ENCODE measurements around the gene KCNB1.

The KCNB1 gene

GRCh38 chr20:49460131-49460530, 22.3 kb downstream of the KCNB1 start:
- no peak for TF ChIP-seq EZH2phosphoT487 (IDR thresholded peaks at IDR 0.05; ENCODE audit: borderline replicate concordance)
- no peak for TF ChIP-seq CTCF (conservative IDR thresholded peaks at IDR 0.05; ENCODE audit: low read length)
- H3K9me2 ChIP-seq (replicated peaks; ENCODE audit: low read depth, low read length): no peaks in the 10 kb centered on the region
- H3K27me3 ChIP-seq (ENCODE audit: insufficient read depth, low read length, poor library complexity, severe bottlenecking): no peaks in the 10 kb centered on the region
- no peak overlapping the region for H3K4me3 ChIP-seq (ENCODE audit: low read length, poor library complexity, severe bottlenecking)
- no peaks in the 10 kb centered on the region for H3K79me2 ChIP-seq (ENCODE audit: insufficient read depth, low read length)
- no peak overlapping the region for H3K9ac ChIP-seq (ENCODE audit: low read depth, low read length, poor library complexity, severe bottlenecking)
- H3K4me1 ChIP-seq (ENCODE audit: insufficient read depth, low read length, poor library complexity, severe bottlenecking): no peaks in the 10 kb centered on the region
- no peaks in the 10 kb centered on the region for H4K20me1 ChIP-seq (ENCODE audit: insufficient read depth, low read length, poor library complexity, severe bottlenecking)
- no peaks in the 10 kb centered on the region for H3K9me3 ChIP-seq (ENCODE audit: insufficient read depth, low read depth, low read length)
- no peaks in the 10 kb centered on the region for H3K36me3 ChIP-seq (ENCODE audit: insufficient read depth, low read length)
- H2AFZ ChIP-seq (ENCODE audit: low read length): no peak overlapping the region
- no peaks in the 10 kb centered on the region for H3F3A ChIP-seq (ENCODE audit: low read depth)
- no peak overlapping the region for H3K4me2 ChIP-seq (ENCODE audit: low read depth, low read length, poor library complexity, severe bottlenecking)

- no peaks in the 10 kb centered on the region for H3K9me3 ChIP-seq (ENCODE audit: insufficient read depth, low read depth, low read length)
- no peaks in the 10 kb centered on the region for H3K27me3 ChIP-seq (ENCODE audit: insufficient read depth, low read length, poor library complexity, severe bottlenecking)
- H2AFZ ChIP-seq (ENCODE audit: low read length): no peak overlapping the region
- H3K4me2 ChIP-seq (ENCODE audit: low read depth, low read length, poor library complexity, severe bottlenecking): no peak overlapping the region
- no peaks in the 10 kb centered on the region for H3K9me2 ChIP-seq (replicated peaks; ENCODE audit: low read depth, low read length)
- H3K4me1 ChIP-seq (ENCODE audit: insufficient read depth, low read length, poor library complexity, severe bottlenecking): no peaks in the 10 kb centered on the region
- H3K79me2 ChIP-seq (ENCODE audit: insufficient read depth, low read length): no peaks in the 10 kb centered on the region
- no peaks in the 10 kb centered on the region for H3F3A ChIP-seq (ENCODE audit: low read depth)
- no peak overlapping the region for H3K9ac ChIP-seq (ENCODE audit: low read depth, low read length, poor library complexity, severe bottlenecking)
- no peak overlapping the region for H3K4me3 ChIP-seq (ENCODE audit: low read length, poor library complexity, severe bottlenecking)
- H4K20me1 ChIP-seq (ENCODE audit: insufficient read depth, low read length, poor library complexity, severe bottlenecking): no peaks in the 10 kb centered on the region
- no peak for TF ChIP-seq EZH2phosphoT487 (IDR thresholded peaks at IDR 0.05; ENCODE audit: borderline replicate concordance)
- TF ChIP-seq CTCF (conservative IDR thresholded peaks at IDR 0.05; ENCODE audit: low read length): no peak
- H3K36me3 ChIP-seq (ENCODE audit: insufficient read depth, low read length): no peaks in the 10 kb centered on the region
Measured at GRCh38 chr20:49459684-49460083, 22.8 kb downstream of the KCNB1 start.

- Histone ChIP-seq H3K79me2 (ENCODE audit: insufficient read depth, low read length) (no peaks in the 10 kb centered on the region), H3K36me3 (ENCODE audit: insufficient read depth, low read length) (no peaks in the 10 kb centered on the region), H3K4me3 (ENCODE audit: low read length, poor library complexity, severe bottlenecking) (no peak overlapping the region), H3K9me2 (replicated peaks; ENCODE audit: low read depth, low read length) (no peaks in the 10 kb centered on the region), H4K20me1 (ENCODE audit: insufficient read depth, low read length, poor library complexity, severe bottlenecking) (no peaks in the 10 kb centered on the region), H3K9ac (ENCODE audit: low read depth, low read length, poor library complexity, severe bottlenecking) (no peak overlapping the region), H3F3A (ENCODE audit: low read depth) (no peaks in the 10 kb centered on the region), H3K4me1 (ENCODE audit: insufficient read depth, low read length, poor library complexity, severe bottlenecking) (no peaks in the 10 kb centered on the region), H3K9me3 (ENCODE audit: insufficient read depth, low read depth, low read length) (no peaks in the 10 kb centered on the region), H3K4me2 (ENCODE audit: low read depth, low read length, poor library complexity, severe bottlenecking) (no peak overlapping the region), H3K27me3 (ENCODE audit: insufficient read depth, low read length, poor library complexity, severe bottlenecking) (no peaks in the 10 kb centered on the region), H2AFZ (ENCODE audit: low read length) (no peak overlapping the region)
- TF ChIP-seq CTCF (conservative IDR thresholded peaks at IDR 0.05; ENCODE audit: low read length) (no peak), EZH2phosphoT487 (IDR thresholded peaks at IDR 0.05; ENCODE audit: borderline replicate concordance) (no peak)
Measured at GRCh38 chr20:49457444-49457843, 25.0 kb downstream of the KCNB1 start.

Measured in Loucy (cell line).